Measurements from ENCODE around the gene IFRD2.

The IFRD2 gene

GRCh38 chr3:50292159-50293078 lies at the start of gene IFRD2:
TSS of gene IFRD2 (minus strand) at chr3:50292429. CDS start at chr3:50292274, 155 bp downstream.
- no peak for TF ChIP-seq CTCF (IDR thresholded peaks at IDR 0.05; ENCODE audit: control extremely low read depth, extremely low read depth, low read depth, missing control alignments)
- CTCF ChIA-PET = interaction anchor here (0.6 to 2.5 kb wide), 6 partner anchors 11 to 98 kb away, joined by 3 to 7 read pairs (median 4); partner anchors contain the start of gene LSMEM2
- POLR2A ChIA-PET = no interaction called here
- peak; percentile 96 for DNase-seq (ENCODE audit: extremely low spot score)

GRCh38 chr3:50341537-50341936 lies 49.3 kb upstream of the IFRD2 start:
- no peak for DNase-seq (ENCODE audit: extremely low spot score)
- ChIA-PET POLR2A (no interaction called here), CTCF (interaction anchor here (1.5 to 6.6 kb wide), 2 partner anchors 8 to 201 kb away, joined by 8 to 55 read pairs; partner anchors contain the start of genes CYB561D2 and NPRL2)
- TF ChIP-seq CTCF (IDR thresholded peaks at IDR 0.05; ENCODE audit: control extremely low read depth, extremely low read depth, low read depth, missing control alignments) = no peak

GRCh38 chr3:50340448-50341329 lies 48.5 kb upstream of the IFRD2 start, which contains the start of gene RASSF1:
TSS of gene RASSF1 (minus strand) at chr3:50340836. CDS start at chr3:50340805, 31 bp downstream.
- no peak for TF ChIP-seq CTCF (IDR thresholded peaks at IDR 0.05; ENCODE audit: control extremely low read depth, extremely low read depth, low read depth, missing control alignments)
- DNase-seq (ENCODE audit: extremely low spot score) = peak; percentile 70
- POLR2A ChIA-PET = interaction anchor here (1.1 kb wide), 1 partner anchor 10 kb away, joined by 7 read pairs; the partner anchor contains the start of genes CYB561D2 and NPRL2
- CTCF ChIA-PET = interaction anchor here (1.0 to 6.6 kb wide), 4 partner anchors 8 to 202 kb away, joined by 3 to 55 read pairs (median 6); partner anchors contain the start of genes CYB561D2 and NPRL2

GRCh38 chr3:50340147-50340447 lies 47.9 kb upstream of the IFRD2 start:
- no peak for DNase-seq (ENCODE audit: extremely low spot score)
- CTCF ChIA-PET = interaction anchor here (1.0 to 6.6 kb wide), 4 partner anchors 9 to 203 kb away, joined by 3 to 55 read pairs (median 6); partner anchors contain the start of genes CYB561D2 and NPRL2
- POLR2A ChIA-PET = interaction anchor here (1.1 kb wide), 1 partner anchor 11 kb away, joined by 7 read pairs; the partner anchor contains the start of genes CYB561D2 and NPRL2
- no peak for TF ChIP-seq CTCF (IDR thresholded peaks at IDR 0.05; ENCODE audit: control extremely low read depth, extremely low read depth, low read depth, missing control alignments)

- POLR2A ChIA-PET = no interaction called here
- no peak for TF ChIP-seq CTCF (IDR thresholded peaks at IDR 0.05; ENCODE audit: control extremely low read depth, extremely low read depth, low read depth, missing control alignments)
- no peak for DNase-seq (ENCODE audit: extremely low spot score)
- CTCF ChIA-PET = interaction anchor here (1.1 to 6.6 kb wide), 3 partner anchors 9 to 16 kb away, joined by 3 to 55 read pairs (median 41); partner anchors contain the start of genes CYB561D2, HYAL2 and NPRL2
Measured at GRCh38 chr3:50339485-50340146, 47.4 kb upstream of the IFRD2 start.
